Right lobe of liver (tissue), 6 donors: ENCODE data around the gene MROH2B. TPM values are rescaled to one million over a fixed set of nuclear protein-coding genes. Genes with fewer than 3 reads are reported as not detected.

Source experiments
- ATAC-seq, 4 donors: fragments of 200-7000 bp; cut with Tn5 transposase; one replicate each; pipeline ENCODE4 v1.9.1; 2020; ENCODE audit warnings: mild to moderate bottlenecking in 4 of 4, moderate library complexity in 4 of 4
- DNase-seq, 3 donors: peaks; one replicate each; pipeline ENCODE4 v3.0.0-alpha.2; 2020
- H3K27ac ChIP-seq, 3 donors: fragments of 200-600 bp; one replicate each; pipeline ENCODE4 v1.8.0; 2022
- H3K27me3 ChIP-seq, 2 donors: fragments of 200-600 bp; one replicate each; pipeline ENCODE4 v1.8.0; 2022
- H3K36me3 ChIP-seq, 4 donors: fragments of 200-600 bp; sonication (generic) in 1 of 4; one replicate each; pipeline versions ENCODE4 v1.5.1 to v1.8.0; 2017 to 2022; ENCODE audit warnings: control low read depth in 1 of 4
- H3K4me1 ChIP-seq, 4 donors: fragments of 200-600 bp; sonication (generic) in 1 of 4; one replicate each; pipeline versions ENCODE4 v1.5.1 to v1.8.0; 2017 to 2022; ENCODE audit warnings: control low read depth in 1 of 4
- H3K4me3 ChIP-seq, 3 donors: fragments of 200-600 bp; one replicate each; pipeline ENCODE4 v1.8.0; 2022
- H3K9me3 ChIP-seq, 4 donors: fragments of 200-600 bp; sonication (generic) in 1 of 4; one replicate each; pipeline versions ENCODE4 v1.5.1 to v1.8.0; 2017 to 2022; ENCODE audit warnings: control low read depth in 1 of 4
- POLR2A ChIP-seq: fragments of 450-650 bp; IDR thresholded peaks from one replicate; pipeline ENCODE4 v1.6.1; 2017; ENCODE audit warnings: antibody characterized with exemption, mild to moderate bottlenecking
- WGBS: methylation state at CpG from one replicate; pipeline ENCODE4 v1.1.6; 2018; ENCODE audit warnings: low coverage, low lambda C conversion rate; ENCODE audit not compliant: insufficient coverage; ENCODE audit errors: missing lambda C conversion rate; 5-methylcytosine and 5-hydroxymethylcytosine counted together
- intact Hi-C, 2 donors: fragments of 100-400 bp; cut with DNase I; formaldehyde crosslinking; loops; one replicate each; pipeline versions ENCODE4 v1.11.2 to v1.14.1; 2022
- total RNA-seq, 6 experiments: library from RNA; depleted of rRNA in 2 of 6; stranded (reverse); fragments of >200 nt in 2 of 6; fragmentation: NEBNext Ultra II Directional in 3 of 6; extraction: Animal tissue kit (Norgen Biotek cat#: 25700) in 3 of 6; gene quantifications; one replicate each; pipeline versions ENCODE4 v1.1.0 to v1.2.4, GENCODE V29; 2016 to 2023
- TF ChIP-seq, protein P1 (sequence below), 4 donors: fragments of 200-600 bp in 3 of 4; fragments of 450-650 bp in 1 of 4; IDR thresholded peaks; one replicate each; pipeline versions ENCODE4 v1.5.1 to v1.8.0; 2016 to 2022; ENCODE audit warnings: antibody characterized with exemption in 4 of 4, mild to moderate bottlenecking in 2 of 4
- donor health status: DM: no; HTN: yes; CAD: no.
- donor health status: DM: no; HTN: no; CAD: no.
- donor health status: DM: no; HTN: no; CAD: no.
- donor health status: DM: no; HTN: yes; CAD: no.
- donor health status: DM: no; HTN: yes; CAD: no.

Gene MROH2B
- total RNA-seq, 6 experiments from 2014 or later: 0.73 to 0.84 TPM; not detected in 4

GRCh38 chr5:41083306-41083705 is 12.2 kb upstream of the MROH2B start:
- no peak for TF ChIP-seq POLR2A
- TF ChIP-seq, protein P1, sequence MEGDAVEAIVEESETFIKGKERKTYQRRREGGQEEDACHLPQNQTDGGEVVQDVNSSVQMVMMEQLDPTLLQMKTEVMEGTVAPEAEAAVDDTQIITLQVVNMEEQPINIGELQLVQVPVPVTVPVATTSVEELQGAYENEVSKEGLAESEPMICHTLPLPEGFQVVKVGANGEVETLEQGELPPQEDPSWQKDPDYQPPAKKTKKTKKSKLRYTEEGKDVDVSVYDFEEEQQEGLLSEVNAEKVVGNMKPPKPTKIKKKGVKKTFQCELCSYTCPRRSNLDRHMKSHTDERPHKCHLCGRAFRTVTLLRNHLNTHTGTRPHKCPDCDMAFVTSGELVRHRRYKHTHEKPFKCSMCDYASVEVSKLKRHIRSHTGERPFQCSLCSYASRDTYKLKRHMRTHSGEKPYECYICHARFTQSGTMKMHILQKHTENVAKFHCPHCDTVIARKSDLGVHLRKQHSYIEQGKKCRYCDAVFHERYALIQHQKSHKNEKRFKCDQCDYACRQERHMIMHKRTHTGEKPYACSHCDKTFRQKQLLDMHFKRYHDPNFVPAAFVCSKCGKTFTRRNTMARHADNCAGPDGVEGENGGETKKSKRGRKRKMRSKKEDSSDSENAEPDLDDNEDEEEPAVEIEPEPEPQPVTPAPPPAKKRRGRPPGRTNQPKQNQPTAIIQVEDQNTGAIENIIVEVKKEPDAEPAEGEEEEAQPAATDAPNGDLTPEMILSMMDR (IDR thresholded peaks at IDR 0.05): no peak
- H3K27ac ChIP-seq: no peak overlapping the region
- H3K36me3 ChIP-seq: no peaks in the 10 kb centered on the region
- ATAC-seq (no peak), DNase-seq (no peak)
- intact Hi-C loops: no loop called here
- 81% methylated on average over 7 of the region's 7 CpGs for WGBS
- no peaks in the 10 kb centered on the region for H3K4me1 ChIP-seq
- H3K27me3 ChIP-seq: no peaks in the 10 kb centered on the region
- no peaks in the 10 kb centered on the region for H3K9me3 ChIP-seq
- H3K4me3 ChIP-seq: no peak overlapping the region

- Histone ChIP-seq H3K27me3 (no peaks in the 10 kb centered on the region), H3K36me3 (no peaks in the 10 kb centered on the region), H3K4me1 (no peaks in the 10 kb centered on the region), H3K9me3 (no peaks in the 10 kb centered on the region), H3K27ac (no peak overlapping the region), H3K4me3 (no peak overlapping the region)
- intact Hi-C loops: no loop called here
- TF ChIP-seq POLR2A: no peak
- TF ChIP-seq, protein P1 (IDR thresholded peaks at IDR 0.05): no peak
- 84% methylated on average over 2 of the region's 2 CpGs for WGBS
- DNase-seq (no peak), ATAC-seq (no peak)
These were observed 833 bp upstream of the MROH2B start for GRCh38 chr5:41071975-41072374.

DNA sequence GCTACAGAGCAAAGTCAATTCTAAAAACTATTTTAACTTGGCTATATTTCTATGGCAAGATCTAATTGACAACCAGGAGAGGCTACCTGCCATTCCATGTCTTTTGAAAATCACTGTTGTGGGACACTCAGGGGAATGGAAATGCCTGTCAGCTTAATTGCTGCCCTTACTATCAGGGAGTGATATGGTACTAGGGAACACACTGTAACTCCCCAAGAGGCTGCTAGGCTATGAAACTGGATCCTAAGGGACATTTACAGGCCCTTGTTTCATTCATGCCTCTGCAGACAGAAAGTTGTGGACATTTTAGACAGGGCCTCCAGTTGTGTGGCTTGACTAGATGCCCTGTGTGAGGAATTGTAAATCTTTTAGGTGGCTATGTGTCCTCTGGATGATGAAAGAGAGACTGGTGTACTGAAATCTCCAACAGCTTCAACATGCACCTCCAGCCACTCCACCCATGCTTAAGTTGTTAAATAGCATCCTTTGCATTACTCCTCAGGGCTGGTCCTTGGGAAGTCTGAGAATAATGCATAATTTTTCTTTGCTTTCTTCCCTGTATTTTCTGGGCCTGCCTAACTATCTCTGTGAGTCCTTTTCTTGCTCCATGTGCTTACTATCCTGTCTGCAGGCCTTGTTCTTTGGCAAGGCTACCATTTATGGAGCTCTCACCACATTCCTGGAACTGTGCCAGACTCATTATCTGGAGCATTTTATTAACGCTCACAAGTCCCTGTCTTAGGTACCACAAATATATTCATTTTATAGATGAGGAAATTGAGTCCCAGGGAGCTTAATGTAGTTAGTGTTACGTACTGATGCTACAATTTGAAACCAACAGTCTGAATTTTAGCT is 3.2 kb downstream of the MROH2B start:
- intact Hi-C loops: no loop called here
- TF ChIP-seq, protein P1 (IDR thresholded peaks at IDR 0.05): no peak
- no peak for TF ChIP-seq POLR2A
- Histone ChIP-seq H3K4me1 (no peaks in the 10 kb centered on the region), H3K4me3 (no peak overlapping the region), H3K27me3 (no peaks in the 10 kb centered on the region), H3K36me3 (no peaks in the 10 kb centered on the region), H3K27ac (no peak overlapping the region), H3K9me3 (no peaks in the 10 kb centered on the region)
- no peak for DNase-seq
- ATAC-seq: no peak
- WGBS: 76% methylated on average over 2 of the region's 2 CpGs

GRCh38 chr5:41065691-41066335 is 5.3 kb downstream of the MROH2B start:
- 46% methylated on average over 5 of the region's 6 CpGs for WGBS
- DNase-seq (no peak), ATAC-seq (peak; percentile 59 to 86 (median 77))
- Histone ChIP-seq H3K4me1 (no peaks in the 10 kb centered on the region), H3K4me3 (peak overlapping the region in 2 of 3 donors; percentile 1 to 17), H3K36me3 (no peaks in the 10 kb centered on the region), H3K27ac (peak overlapping the region in 1 of 3 donors; percentile 16), H3K9me3 (no peaks in the 10 kb centered on the region), H3K27me3 (no peaks in the 10 kb centered on the region)
- intact Hi-C loops: no loop called here
- TF ChIP-seq, protein P1 (IDR thresholded peaks at IDR 0.05): no peak
- no peak for TF ChIP-seq POLR2A
